Left hindlimb (tissue), 1 donor: ENCODE results near the gene RHO.
"Not testable (repeated sequence)": the region's sequence is repeated elsewhere in the genome, so short reads cannot be mapped to it uniquely, and the experiment has no call there.

Experiments used
- DNase-seq: peaks from one replicate; pipeline ENCODE4 v3.0.0-alpha.2; 2018

The RHO gene

GRCh38 chr3:129500334-129500658, 28.1 kb upstream of the RHO start:
- no peak for DNase-seq

DNA sequence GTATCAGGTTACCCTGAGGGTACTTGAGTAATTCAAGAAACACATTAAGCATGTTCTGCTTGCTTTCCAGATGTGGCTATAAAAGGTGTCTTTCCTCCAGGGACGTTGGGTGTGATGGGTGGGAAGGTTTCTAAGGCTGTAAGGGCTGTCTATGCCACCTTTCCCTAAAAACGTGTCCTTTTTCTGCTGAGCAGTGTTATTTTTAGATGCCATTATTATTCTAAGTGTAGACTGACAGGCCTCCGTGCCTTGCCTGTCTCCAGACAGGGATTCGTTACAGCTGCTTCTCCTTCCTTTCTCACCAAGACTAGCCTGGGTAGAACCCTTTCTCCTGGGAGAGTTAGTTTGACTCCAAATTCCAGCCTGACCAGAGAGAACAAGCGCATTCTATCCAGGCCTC, 26.8 kb upstream of the RHO start:
- DNase-seq = no peak

DNA sequence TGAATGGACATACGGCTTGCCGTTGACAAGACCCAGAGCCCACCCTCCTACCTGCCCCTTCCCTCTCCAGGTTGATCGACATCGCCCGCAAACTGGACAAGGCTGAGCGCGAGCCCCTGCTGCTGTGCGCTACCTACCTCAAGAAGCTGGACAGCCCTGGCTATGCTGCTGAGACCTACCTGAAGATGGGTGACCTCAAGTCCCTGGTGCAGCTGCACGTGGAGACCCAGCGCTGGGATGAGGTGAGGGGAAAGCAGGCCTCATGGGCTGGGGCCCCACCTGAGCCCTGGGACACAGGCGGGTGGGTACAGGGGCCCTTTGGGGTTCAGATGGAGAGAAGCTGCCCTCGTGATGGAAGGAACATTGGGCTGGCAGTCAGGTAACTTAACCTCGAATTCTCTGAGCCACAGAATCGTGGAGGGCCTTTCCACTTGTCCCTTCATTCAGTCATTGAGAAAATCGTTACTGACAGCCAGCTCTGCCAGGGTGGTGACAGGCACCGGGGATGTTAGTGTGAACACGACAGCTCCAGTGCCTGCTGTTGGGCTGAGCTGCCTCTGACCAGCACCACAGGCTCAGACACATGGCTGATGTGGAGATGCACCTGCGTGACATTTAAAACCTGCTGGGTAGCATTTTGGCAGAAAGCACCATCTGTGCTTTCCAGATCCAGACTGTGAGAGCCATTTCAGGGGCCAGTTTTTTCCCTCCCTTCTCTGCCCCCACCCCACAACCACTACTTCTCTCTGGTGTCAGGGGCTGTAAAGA, 25.6 kb upstream of the RHO start:
- DNase-seq = no peak

DNA sequence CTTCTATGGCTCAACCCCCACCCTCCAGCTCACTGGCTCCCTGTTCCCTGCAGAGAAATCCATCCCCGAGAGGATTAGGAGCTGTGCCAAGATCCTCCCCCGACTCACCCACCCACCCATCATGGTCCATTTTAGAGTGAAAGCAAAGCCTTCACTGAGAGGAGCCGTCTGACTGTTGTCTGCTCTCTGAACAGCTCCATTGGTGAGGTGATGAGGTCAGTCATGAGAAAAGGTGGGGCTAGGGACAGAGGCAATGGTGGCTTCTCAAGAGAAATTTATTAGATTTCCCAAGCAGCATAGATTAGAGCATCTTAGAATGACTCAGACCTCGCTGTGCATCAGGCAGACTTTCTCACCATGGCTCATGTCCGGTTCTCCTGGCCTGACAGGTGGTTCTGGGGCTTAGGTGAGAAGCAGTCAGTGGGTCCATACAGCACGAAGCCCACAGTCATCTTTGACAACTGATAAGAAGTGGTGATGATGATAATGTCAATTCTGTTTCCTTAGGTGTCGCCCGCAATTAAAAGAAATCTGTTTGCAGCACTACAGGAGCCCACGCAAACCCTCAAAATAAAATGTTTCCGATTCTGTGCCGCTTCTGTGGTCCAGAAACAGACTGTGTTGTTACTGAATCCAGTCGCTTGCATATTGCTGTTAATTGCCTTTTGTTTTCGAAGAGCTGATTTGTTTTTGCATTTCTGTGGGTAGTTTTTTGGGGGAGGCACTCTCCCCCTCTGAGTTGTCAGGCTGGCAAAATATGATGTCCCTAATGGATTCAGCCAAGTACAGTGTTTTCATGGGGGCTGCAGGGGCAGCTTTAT, 24.8 kb upstream of the RHO start:
- DNase-seq = no peak

- no peak for DNase-seq
These were observed 23.9 kb upstream of the RHO start for GRCh38 chr3:129504471-129505100.

- DNase-seq = no peak
These were observed 23.1 kb upstream of the RHO start for GRCh38 chr3:129505341-129505740.

GRCh38 chr3:129506231-129506742, 22.2 kb upstream of the RHO start:
- DNase-seq = no peak

DNA sequence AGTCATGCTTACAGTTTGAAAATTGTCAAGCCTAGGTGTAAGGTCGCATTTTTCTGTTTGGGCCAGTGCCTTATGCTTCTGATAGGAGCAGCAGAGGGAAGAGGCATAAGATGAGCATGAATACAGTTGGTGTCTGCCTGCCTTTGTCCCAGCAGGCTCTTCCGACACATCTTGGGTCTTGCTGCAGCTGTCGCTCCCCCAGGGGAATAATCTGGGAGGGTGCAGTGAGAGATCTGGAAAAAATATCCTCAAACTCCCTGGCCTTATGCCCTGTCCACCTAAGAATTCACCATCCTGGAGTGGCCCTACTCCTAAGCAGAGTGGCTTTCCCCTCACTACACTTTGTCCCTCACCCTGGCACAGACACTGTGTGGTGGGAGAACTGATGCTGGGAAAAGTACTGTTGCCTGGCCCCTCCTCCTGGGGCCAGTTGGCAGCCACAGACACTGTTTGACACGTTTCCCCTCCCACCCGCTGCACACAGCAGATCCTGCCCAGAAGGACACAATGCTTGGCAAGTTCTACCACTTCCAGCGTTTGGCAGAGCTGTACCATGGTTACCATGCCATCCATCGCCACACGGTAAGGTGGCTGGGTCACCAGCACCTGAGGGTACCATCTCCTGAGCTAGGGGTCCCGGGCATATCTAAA, 21.1 kb upstream of the RHO start:
- DNase-seq = no peak

DNA sequence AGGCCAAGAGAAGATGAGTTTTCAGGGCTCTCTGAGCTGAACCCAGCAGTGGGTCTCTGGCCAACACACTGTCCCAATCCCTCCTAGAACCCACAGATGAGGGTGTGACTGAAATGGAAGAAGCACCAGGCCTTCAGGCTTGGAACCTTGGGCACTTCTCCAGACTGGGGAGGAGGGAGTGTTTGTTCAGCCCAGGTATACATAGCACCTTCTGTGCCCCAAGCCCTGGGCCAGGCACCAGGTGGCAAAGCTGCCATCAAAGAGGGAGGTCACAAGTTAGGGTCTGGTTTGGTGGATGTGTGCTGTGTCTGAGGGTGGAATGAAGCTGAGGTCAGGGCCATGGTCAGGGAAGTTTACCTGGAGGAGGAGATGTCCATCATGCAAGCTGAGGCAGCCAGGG, 15.8 kb upstream of the RHO start:
- no peak for DNase-seq

DNA sequence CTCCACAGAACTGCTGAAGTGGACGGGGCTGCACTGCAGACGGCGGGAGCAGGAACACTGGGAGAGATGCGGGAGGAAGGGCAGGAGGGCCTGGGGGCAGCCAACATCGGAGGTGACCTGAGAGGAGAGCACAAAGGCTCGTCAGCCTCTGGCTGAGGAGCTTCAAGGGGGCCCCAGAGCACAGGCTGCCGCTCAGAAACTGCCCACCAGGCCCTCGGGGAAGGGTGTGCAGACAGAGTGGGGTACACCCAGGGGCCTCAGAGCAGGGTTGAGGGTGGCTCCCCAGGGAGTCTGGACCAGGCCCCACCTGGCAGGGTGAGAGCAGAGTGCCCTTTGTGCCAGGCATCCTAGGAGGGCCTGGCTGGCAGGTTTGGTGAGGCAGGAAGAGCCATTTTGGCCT, 14.7 kb upstream of the RHO start:
- DNase-seq = no peak

GRCh38 chr3:129514110-129514509, 14.3 kb upstream of the RHO start:
- DNase-seq = no peak

- no peak for DNase-seq
These were observed 13.9 kb upstream of the RHO start for GRCh38 chr3:129514563-129514962.

- DNase-seq = not testable (repeated sequence)
These were observed 13.2 kb upstream of the RHO start for GRCh38 chr3:129515108-129515820.

DNA sequence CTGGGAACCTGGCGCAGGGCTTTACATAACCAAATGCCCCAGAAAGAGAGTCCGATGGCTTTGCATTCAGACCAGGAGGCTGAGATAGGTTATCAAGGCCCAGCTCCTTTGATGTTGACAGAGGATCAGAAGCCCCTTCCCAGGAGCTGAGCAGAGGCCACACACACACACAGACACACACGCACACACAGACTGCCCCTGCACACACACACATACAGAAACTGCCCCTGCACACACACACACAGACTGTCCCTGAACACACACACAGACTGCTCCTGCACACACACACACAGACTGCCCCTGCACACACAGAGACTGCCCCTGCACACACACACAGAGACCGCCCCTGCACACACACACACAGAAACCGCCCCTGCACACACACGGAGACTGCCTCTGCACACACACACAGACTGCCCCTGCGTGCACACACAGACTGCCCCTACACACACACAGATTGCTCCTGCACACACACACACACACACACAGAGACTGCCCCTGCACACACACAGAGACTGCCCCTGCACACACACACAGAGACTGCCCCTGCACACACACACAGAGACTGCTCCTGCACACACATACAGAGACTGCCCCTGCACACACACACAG, 12.5 kb upstream of the RHO start:
- DNase-seq = not testable (repeated sequence)

GRCh38 chr3:129517516-129517915, 10.9 kb upstream of the RHO start:
- no peak for DNase-seq

- no peak for DNase-seq
These were observed 10.3 kb upstream of the RHO start for GRCh38 chr3:129518038-129518561.

DNA sequence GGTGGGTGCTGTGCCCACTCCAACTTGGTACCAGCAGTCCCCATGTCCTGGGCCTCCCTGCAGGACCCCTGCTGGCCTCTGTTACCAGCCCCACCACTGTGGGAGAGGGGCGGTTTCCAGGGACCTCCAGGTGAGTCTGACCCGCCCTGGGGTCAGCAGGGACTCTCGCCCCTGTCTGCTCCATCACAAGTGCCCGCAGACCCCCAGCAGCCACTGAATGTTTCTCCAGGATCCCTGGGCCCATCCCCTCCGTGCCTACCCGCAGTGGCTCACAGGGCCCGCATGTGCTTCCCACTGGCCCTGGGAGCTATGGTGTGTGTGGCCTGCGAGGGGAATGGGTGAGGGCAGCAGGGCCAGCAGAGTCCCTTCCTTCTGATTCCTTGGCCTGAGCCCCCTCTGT, 9.9 kb upstream of the RHO start:
- no peak for DNase-seq

GRCh38 chr3:129519449-129519848, 9.0 kb upstream of the RHO start:
- no peak for DNase-seq

DNA sequence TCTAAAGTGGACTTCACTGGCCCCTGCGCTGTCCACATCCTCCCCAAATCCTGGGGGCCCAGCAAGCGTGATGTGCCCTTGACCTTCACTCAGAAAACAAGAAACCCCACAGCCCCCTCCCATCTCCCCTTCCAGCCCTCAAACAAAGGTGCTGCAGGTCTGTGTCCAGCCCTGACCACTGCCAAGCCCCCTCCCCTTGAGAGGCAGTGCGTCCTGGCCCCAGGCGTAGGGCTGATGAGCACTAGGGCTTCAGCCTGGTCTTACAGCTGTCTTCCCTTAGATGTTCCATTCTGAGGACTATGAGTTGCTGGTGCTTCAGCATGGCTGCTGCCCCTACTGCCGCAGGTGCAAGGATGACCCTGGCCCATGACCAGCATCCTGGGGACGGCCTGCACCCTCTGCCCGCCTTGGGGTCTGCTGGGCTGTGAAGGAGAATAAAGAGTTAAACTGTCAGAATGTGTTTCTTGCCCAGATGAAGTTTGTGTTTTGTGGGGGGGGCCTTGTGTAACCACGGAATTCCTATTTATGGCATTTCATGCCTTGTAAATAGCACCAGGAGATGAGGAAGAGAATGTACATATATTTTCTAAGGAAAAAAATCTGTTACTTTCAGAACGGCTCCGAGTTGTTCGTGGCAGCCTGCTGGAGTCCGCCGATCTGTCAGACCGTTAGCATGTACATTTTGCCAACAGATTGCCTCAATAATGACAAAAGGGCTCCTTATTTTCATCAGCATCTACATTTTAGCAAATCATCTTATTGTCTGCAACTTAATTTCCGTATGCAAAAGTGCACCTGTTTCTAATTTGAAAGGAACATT, 8.3 kb upstream of the RHO start:
- DNase-seq = no peak

- no peak for DNase-seq
These were observed 7.5 kb upstream of the RHO start for GRCh38 chr3:129520960-129521359.

DNA sequence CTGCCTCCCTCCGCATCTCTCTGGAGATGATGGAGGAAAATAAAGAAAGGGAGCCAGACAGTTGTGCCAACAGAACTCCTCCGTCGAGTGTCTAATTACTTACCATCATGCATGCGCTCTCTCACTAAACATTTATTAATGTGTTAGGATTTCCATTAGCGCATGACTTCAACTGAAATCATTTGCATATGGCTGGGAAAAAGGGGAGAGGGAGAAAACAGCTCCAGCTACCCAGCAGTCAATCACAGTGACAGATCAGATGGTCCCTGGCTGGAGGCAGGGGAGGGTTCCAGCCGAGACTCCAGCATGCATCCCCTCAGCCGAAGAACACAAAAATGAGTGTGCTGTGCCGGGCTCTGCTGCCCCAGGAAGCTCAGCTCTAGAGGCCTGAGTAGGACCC, 6.8 kb upstream of the RHO start:
- no peak for DNase-seq
